ENCODE results near the gene RBM6.
"Not testable (repeated sequence)": the region's sequence is repeated elsewhere in the genome, so short reads cannot be mapped to it uniquely, and the experiment has no call there.

Gene RBM6

DNA sequence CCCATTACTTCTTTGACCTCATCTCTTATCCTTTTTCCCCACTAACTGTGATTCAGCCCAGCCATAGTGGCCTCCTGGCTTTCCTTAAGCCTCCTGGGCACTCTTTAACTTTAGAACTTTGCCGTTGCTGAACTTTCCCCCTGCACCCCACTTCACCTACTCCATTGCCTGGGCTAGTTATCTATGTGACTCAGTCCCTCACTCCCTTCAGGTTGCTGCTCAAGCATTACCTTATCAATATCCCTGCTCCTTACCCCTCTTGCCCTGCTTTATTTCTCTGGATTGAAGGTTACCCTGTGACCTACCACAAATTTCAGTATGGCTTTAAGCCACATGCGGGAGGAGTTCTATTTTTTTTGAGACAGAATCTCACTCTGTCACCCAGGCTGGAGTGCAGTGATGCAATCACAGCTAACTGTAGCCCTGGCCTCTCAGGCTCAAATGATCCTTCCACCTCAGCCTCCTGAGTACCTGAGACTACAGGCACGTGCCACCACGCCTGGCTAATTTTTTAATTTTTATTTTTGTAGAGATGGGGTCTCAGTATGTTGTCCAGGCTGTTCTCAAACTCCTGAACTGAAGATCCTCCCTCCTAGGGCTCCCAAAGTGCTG lies 13.7 kb upstream of the RBM6 start:
- Mint-ChIP-seq H3K9me3 (no peaks in the 10 kb centered on the region), H3K4me3 (no peak overlapping the region), H3K36me3 (ENCODE audit: insufficient read depth) (peaks cover 5% of the 10 kb centered on the region), H3K4me1 (peaks cover 29% of the 10 kb centered on the region), H3K27ac (ENCODE audit: low read depth) (no peak overlapping the region), H3K27me3 (no peaks in the 10 kb centered on the region)
- no peak for ATAC-seq (replicated peaks; ENCODE audit: extremely low read depth, poor library complexity, severe bottlenecking)
- DNase-seq (ENCODE audit: low spot score in 2 of 2), result no peak

GRCh38 chr3:49927798-49928197 lies 12.2 kb upstream of the RBM6 start:
- Mint-ChIP-seq H3K4me1 (peaks cover 31% of the 10 kb centered on the region), H3K27me3 (no peaks in the 10 kb centered on the region), H3K9me3 (no peaks in the 10 kb centered on the region), H3K36me3 (ENCODE audit: insufficient read depth) (peaks cover 5% of the 10 kb centered on the region), H3K4me3 (no peak overlapping the region), H3K27ac (ENCODE audit: low read depth) (no peak overlapping the region)
- no peak for DNase-seq (ENCODE audit: low spot score in 2 of 2)
- ATAC-seq (replicated peaks; ENCODE audit: extremely low read depth, poor library complexity, severe bottlenecking), result no peak

GRCh38 chr3:49928481-49929017 lies 11.4 kb upstream of the RBM6 start:
- Mint-ChIP-seq H3K4me1 (peaks cover 31% of the 10 kb centered on the region), H3K9me3 (no peaks in the 10 kb centered on the region), H3K27me3 (no peaks in the 10 kb centered on the region), H3K27ac (ENCODE audit: low read depth) (no peak overlapping the region), H3K4me3 (peak overlapping the region; percentile 78), H3K36me3 (ENCODE audit: insufficient read depth) (peaks cover 5% of the 10 kb centered on the region)
- DNase-seq (ENCODE audit: low spot score in 2 of 2) (no peak), ATAC-seq (replicated peaks; ENCODE audit: extremely low read depth, poor library complexity, severe bottlenecking) (no peak)

- Mint-ChIP-seq H3K36me3 (ENCODE audit: insufficient read depth) (peaks cover 2% of the 10 kb centered on the region), H3K9me3 (no peaks in the 10 kb centered on the region), H3K27ac (ENCODE audit: low read depth) (peak within 1 kb of the TSS; percentile 57), H3K4me1 (peaks cover 31% of the 10 kb centered on the region), H3K27me3 (no peaks in the 10 kb centered on the region), H3K4me3 (peak within 1 kb of the TSS; percentile 78)
- DNase-seq (ENCODE audit: low spot score in 2 of 2) (peak; percentile 64 to 81), ATAC-seq (replicated peaks; ENCODE audit: extremely low read depth, poor library complexity, severe bottlenecking) (peak; percentile 91)
Measured at GRCh38 chr3:49929291-49930167, 10.4 kb upstream of the RBM6 start, which contains the start of gene MON1A. TSS of gene MON1A (minus strand) at chr3:49929811. CDS start at chr3:49913346, 16,465 bp downstream.

DNA sequence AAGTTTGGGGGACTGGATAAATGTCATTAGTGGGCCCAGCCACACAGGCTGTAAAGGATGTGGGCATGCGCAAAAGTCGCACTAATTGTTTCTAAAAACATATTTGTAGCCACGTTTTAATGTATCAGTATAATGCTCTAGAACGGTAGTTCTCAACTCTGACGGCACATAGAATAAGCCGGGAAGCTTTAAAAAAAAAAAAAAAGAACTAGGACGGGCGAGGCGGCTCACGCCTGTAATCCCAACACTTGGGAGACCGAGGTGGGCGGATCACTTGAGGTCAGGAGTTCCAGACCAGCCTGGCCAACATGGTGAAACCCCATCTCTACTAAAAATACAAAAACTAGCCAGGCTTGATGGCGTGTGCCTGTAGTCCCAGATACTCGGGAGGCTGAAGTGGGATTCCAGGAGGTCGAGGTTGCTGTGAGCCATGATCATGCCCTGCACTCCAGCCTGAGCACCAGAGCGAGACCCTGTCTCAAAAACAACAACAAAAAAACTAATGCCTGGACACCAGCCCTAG lies 9.7 kb upstream of the RBM6 start:
- ATAC-seq (replicated peaks; ENCODE audit: extremely low read depth, poor library complexity, severe bottlenecking), result no peak
- peak overlapping the region; percentile 57 for H3K27ac Mint-ChIP-seq (ENCODE audit: low read depth)
- no peaks in the 10 kb centered on the region for H3K9me3 Mint-ChIP-seq
- peak overlapping the region; percentile 78 for H3K4me3 Mint-ChIP-seq
- H3K36me3 Mint-ChIP-seq (ENCODE audit: insufficient read depth), result peaks cover 2% of the 10 kb centered on the region
- H3K4me1 Mint-ChIP-seq, result peaks cover 31% of the 10 kb centered on the region
- DNase-seq (ENCODE audit: low spot score in 2 of 2), result no peak
- no peaks in the 10 kb centered on the region for H3K27me3 Mint-ChIP-seq

- DNase-seq (ENCODE audit: low spot score in 2 of 2), result no peak
- no peak overlapping the region for H3K27ac Mint-ChIP-seq (ENCODE audit: low read depth)
- H3K4me3 Mint-ChIP-seq, result no peak overlapping the region
- no peak for ATAC-seq (replicated peaks; ENCODE audit: extremely low read depth, poor library complexity, severe bottlenecking)
- H3K36me3 Mint-ChIP-seq (ENCODE audit: insufficient read depth), result peaks cover 2% of the 10 kb centered on the region
- no peaks in the 10 kb centered on the region for H3K27me3 Mint-ChIP-seq
- H3K9me3 Mint-ChIP-seq, result no peaks in the 10 kb centered on the region
- peaks cover 28% of the 10 kb centered on the region for H3K4me1 Mint-ChIP-seq
Measured at GRCh38 chr3:49930922-49931321, 9.0 kb upstream of the RBM6 start.

GRCh38 chr3:49932281-49932680 lies 7.7 kb upstream of the RBM6 start:
- H3K4me3 Mint-ChIP-seq; H3K36me3 Mint-ChIP-seq (ENCODE audit: insufficient read depth); ATAC-seq (replicated peaks; ENCODE audit: extremely low read depth, poor library complexity, severe bottlenecking); DNase-seq (ENCODE audit: low spot score in 2 of 2); H3K27me3 Mint-ChIP-seq; H3K9me3 Mint-ChIP-seq; H3K27ac Mint-ChIP-seq (ENCODE audit: low read depth): not testable (repeated sequence)
- peaks cover 23% of the 10 kb centered on the region for H3K4me1 Mint-ChIP-seq

DNA sequence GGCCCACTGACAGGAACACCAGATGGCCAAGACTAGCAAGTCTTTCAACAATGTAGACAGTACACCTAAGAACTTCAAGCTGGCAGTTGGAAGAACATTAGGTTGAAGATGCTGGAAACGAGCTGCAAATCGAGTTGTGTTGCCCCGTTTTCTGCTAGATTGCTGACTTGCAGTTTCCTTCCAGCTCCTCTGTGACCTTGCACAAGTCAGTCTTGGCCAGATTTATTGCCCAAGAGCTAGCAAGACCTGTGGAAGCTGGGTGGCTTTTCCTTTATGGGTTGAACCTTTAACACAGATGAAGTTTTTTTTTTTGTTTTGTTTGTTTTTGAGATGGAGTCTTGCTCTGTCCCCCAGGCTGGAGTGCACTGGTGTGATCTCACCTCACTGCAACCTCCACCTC lies 2.9 kb upstream of the RBM6 start:
- ATAC-seq (replicated peaks; ENCODE audit: extremely low read depth, poor library complexity, severe bottlenecking), result no peak
- Mint-ChIP-seq H3K9me3 (no peaks in the 10 kb centered on the region), H3K4me1 (peaks cover 17% of the 10 kb centered on the region), H3K27me3 (no peaks in the 10 kb centered on the region), H3K4me3 (no peak overlapping the region), H3K36me3 (ENCODE audit: insufficient read depth) (peaks cover 5% of the 10 kb centered on the region), H3K27ac (ENCODE audit: low read depth) (no peak overlapping the region)
- no peak for DNase-seq (ENCODE audit: low spot score in 2 of 2)

DNA sequence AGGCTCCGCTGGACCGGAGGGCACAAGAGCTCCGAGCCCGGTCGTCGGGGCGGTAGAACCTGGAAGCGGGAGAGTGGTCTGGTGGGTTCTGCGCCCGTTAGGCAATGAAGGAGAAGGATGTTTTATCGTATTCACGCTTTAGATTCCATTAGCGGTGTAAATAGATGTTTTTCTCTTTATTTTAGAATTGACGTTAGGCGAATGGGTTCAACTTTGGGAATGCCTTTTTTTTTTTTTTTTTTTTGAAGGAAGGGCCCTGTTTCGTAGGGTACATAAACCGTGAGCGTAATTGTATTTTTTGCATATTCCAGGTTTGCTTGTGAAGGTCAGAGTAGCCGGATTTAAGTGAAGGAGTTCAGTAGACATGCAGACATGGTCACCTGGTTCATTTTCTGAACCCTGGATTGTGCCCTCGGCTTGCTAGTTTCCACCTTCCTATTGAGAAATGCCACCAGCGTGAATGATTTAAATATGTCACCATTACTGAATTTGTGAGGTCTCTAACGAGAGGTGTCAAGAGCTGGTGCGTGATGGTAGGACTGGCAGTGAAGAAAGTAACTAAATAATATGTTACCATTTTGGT lies 808 bp downstream of the RBM6 start:
- Mint-ChIP-seq H3K36me3 (ENCODE audit: insufficient read depth) (peaks cover 11% of the 10 kb centered on the region), H3K27me3 (no peaks in the 10 kb centered on the region), H3K9me3 (no peaks in the 10 kb centered on the region), H3K4me1 (peaks cover 32% of the 10 kb centered on the region), H3K27ac (ENCODE audit: low read depth) (peak overlapping the region; percentile 97), H3K4me3 (peak overlapping the region; percentile 99)
- no peak for DNase-seq (ENCODE audit: low spot score in 2 of 2)
- no peak for ATAC-seq (replicated peaks; ENCODE audit: extremely low read depth, poor library complexity, severe bottlenecking)

DNA sequence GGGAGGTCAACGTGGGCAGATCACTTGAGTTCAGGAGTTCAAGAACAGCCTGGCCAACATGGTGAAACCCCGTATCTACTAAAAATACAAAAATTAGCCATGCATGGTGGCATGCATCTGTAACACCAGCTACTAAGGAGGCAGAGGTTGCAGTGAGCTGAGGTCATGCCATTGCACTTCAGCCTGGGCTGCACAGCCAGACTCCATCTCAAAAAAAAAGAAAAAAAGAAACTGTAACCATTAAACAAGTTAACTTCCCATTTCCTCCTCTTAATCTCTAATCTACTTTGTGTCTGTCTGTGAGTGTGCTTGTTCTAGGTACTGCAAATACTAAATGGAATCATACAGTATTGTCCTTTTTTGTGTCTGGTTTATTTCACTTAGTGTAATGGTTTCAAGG lies 2.7 kb downstream of the RBM6 start:
- DNase-seq (ENCODE audit: low spot score in 2 of 2), result no peak
- no peaks in the 10 kb centered on the region for H3K27me3 Mint-ChIP-seq
- H3K36me3 Mint-ChIP-seq (ENCODE audit: insufficient read depth), result peaks cover 13% of the 10 kb centered on the region
- peaks cover 42% of the 10 kb centered on the region for H3K4me1 Mint-ChIP-seq
- ATAC-seq (replicated peaks; ENCODE audit: extremely low read depth, poor library complexity, severe bottlenecking), result no peak
- no peaks in the 10 kb centered on the region for H3K9me3 Mint-ChIP-seq
- H3K4me3 Mint-ChIP-seq, result no peak overlapping the region
- H3K27ac Mint-ChIP-seq (ENCODE audit: low read depth), result no peak overlapping the region

- Mint-ChIP-seq H3K4me1 (peaks cover 15% of the 10 kb centered on the region), H3K27me3 (no peaks in the 10 kb centered on the region), H3K27ac (ENCODE audit: low read depth) (no peak overlapping the region), H3K9me3 (no peaks in the 10 kb centered on the region), H3K36me3 (ENCODE audit: insufficient read depth) (peaks cover 13% of the 10 kb centered on the region), H3K4me3 (no peak overlapping the region)
- ATAC-seq (replicated peaks; ENCODE audit: extremely low read depth, poor library complexity, severe bottlenecking) (no peak), DNase-seq (ENCODE audit: low spot score in 2 of 2) (no peak)
Measured at GRCh38 chr3:49952924-49953323, 13.0 kb downstream of the RBM6 start.

- peaks cover 17% of the 10 kb centered on the region for H3K4me1 Mint-ChIP-seq
- no peaks in the 10 kb centered on the region for H3K9me3 Mint-ChIP-seq
- peak overlapping the region; percentile 53 for H3K27ac Mint-ChIP-seq (ENCODE audit: low read depth)
- H3K36me3 Mint-ChIP-seq (ENCODE audit: insufficient read depth), result peaks cover 11% of the 10 kb centered on the region
- H3K27me3 Mint-ChIP-seq, result no peaks in the 10 kb centered on the region
- DNase-seq (ENCODE audit: low spot score in 2 of 2), result no peak
- no peak for ATAC-seq (replicated peaks; ENCODE audit: extremely low read depth, poor library complexity, severe bottlenecking)
- H3K4me3 Mint-ChIP-seq, result no peak overlapping the region
Measured at GRCh38 chr3:49955636-49956035, 15.7 kb downstream of the RBM6 start.

All from central memory CD8-positive, alpha-beta T cell (primary cell).